GM12878 (cell line): ENCODE measurements around the gene GARIN5A. TPM values are rescaled to one million over a fixed set of nuclear protein-coding genes. Genes with fewer than 3 reads are reported as not detected.

ENCODE experiments used
- ATF2 ChIP-seq: IDR thresholded peaks from 2 replicates; pipeline ENCODE4 v1.6.1; 2012; ENCODE audit warnings: low read length, inconsistent platforms
- BACH1 ChIP-seq: fragments of 450-650 bp; IDR thresholded peaks from 2 replicates; pipeline ENCODE4 v1.6.1; 2017; ENCODE audit warnings: mild to moderate bottlenecking, borderline replicate concordance
- BRCA1 ChIP-seq: IDR thresholded peaks from 2 replicates; pipeline ENCODE4 v1.6.1; 2011; ENCODE audit warnings: low read depth, low read length, improper control_type of control experiment
- CREB1 ChIP-seq: IDR thresholded peaks from 2 replicates; pipeline ENCODE4 v1.6.1; 2012; ENCODE audit warnings: low read depth, mild to moderate bottlenecking, inconsistent platforms
- CUX1 ChIP-seq: IDR thresholded peaks from 2 replicates; pipeline ENCODE4 v1.6.1; 2012; ENCODE audit warnings: improper control_type of control experiment, low read depth, low read length; ENCODE audit not compliant: insufficient replicate concordance
- EP300 ChIP-seq, 2 experiments: fragments of 150-350 bp in 1 of 2; IDR thresholded peaks; 2 replicates each; pipeline ENCODE4 v1.6.1; 2011 to 2012; ENCODE audit warnings: low read depth in 2 of 2, low read length in 2 of 2, borderline replicate concordance in 1 of 2, improper control_type of control experiment in 1 of 2, inconsistent platforms in 1 of 2; ENCODE audit not compliant: control insufficient read depth in 1 of 2
- EZH2 ChIP-seq: IDR thresholded peaks from 2 replicates; pipeline ENCODE4 v1.6.1; 2012; ENCODE audit warnings: low read depth, mild to moderate bottlenecking, control low read depth, inconsistent platforms, low read length, borderline replicate concordance; ENCODE audit not compliant: control insufficient read depth
- HDAC6 ChIP-seq: fragments of 200-600 bp; sonication (generic); IDR thresholded peaks from one replicate; pipeline ENCODE4 v1.8.0; 2017; ENCODE audit warnings: antibody characterized with exemption; ENCODE audit not compliant: unreplicated experiment
- IKZF2 ChIP-seq, 2 experiments: fragments of 450-650 bp; IDR thresholded peaks; 2 replicates each; pipeline ENCODE4 v1.6.1; 2017; ENCODE audit warnings: mild to moderate bottlenecking in 2 of 2, moderate library complexity in 2 of 2
- MEF2B ChIP-seq: fragments of 450-650 bp; IDR thresholded peaks from 2 replicates; pipeline ENCODE4 v1.6.1; 2018; ENCODE audit warnings: mild to moderate bottlenecking, moderate library complexity; ENCODE audit not compliant: partially characterized antibody, poor library complexity, severe bottlenecking
- MTA2 ChIP-seq: fragments of 450-650 bp; IDR thresholded peaks from 2 replicates; pipeline ENCODE4 v1.6.1; 2016; ENCODE audit warnings: low read depth, mild to moderate bottlenecking, moderate library complexity
- RELB ChIP-seq: fragments of 450-650 bp; IDR thresholded peaks from 2 replicates; pipeline ENCODE4 v1.6.1; 2017; ENCODE audit warnings: low read depth, mild to moderate bottlenecking, moderate library complexity
- REST ChIP-seq: IDR thresholded peaks from 2 replicates; pipeline ENCODE4 v1.6.1; 2012; ENCODE audit warnings: mild to moderate bottlenecking, low read depth, low read length
- SREBF1 ChIP-seq: IDR thresholded peaks from 2 replicates; pipeline ENCODE4 v1.6.1; 2012; ENCODE audit warnings: mild to moderate bottlenecking, low read length
- TCF3 ChIP-seq: IDR thresholded peaks from 2 replicates; pipeline ENCODE4 v1.6.1; 2012; ENCODE audit warnings: low read depth, mild to moderate bottlenecking, low read length, borderline replicate concordance; ENCODE audit not compliant: insufficient read depth
- USF2 ChIP-seq: IDR thresholded peaks from 2 replicates; pipeline ENCODE4 v1.6.1; 2011; ENCODE audit warnings: low read depth, low read length, improper control_type of control experiment, borderline replicate concordance
- polyA plus RNA-seq, 11 experiments: library from polyadenylated mRNA; depleted of rRNA in 4 of 11; unstranded in 6 of 11; stranded (reverse) in 5 of 11; fragments of >200 nt; fragmentation: Nextera tagmentation in 4 of 11; fragmentation: Illumina TruSeq in 1 of 11; extraction: Ambion mirVana in 4 of 11; extraction: Trizol in 1 of 11; gene quantifications; 1 replicate in 1 of 11; 2 replicates in 10 of 11; pipeline versions ENCODE4 v1.2.1 to v1.2.3, GENCODE V29; 2011 to 2016; ENCODE audit warnings: inconsistent platforms in 2 of 11, missing spikeins in 2 of 11, low read depth in 1 of 11
- total RNA-seq, 4 experiments: library from RNA; depleted of rRNA in 3 of 4; stranded (reverse); fragments of >200 nt in 3 of 4; fragmentation: Illumina TruSeq in 1 of 4; extraction: Trizol in 1 of 4; gene quantifications; 2 replicates each; pipeline versions ENCODE4 v1.2.1 to v1.2.3, GENCODE V29; 2013 to 2021

The GARIN5A gene
- total and polyA plus RNA-seq, 10 of the 15 experiments (the other 5 are each of a cell fraction or from before 2014, with no cell fraction given) = 0.18 to 1.2 (median 0.24) TPM; not detected in 6

GRCh38 chr19:50460161-50460765, 16.4 kb downstream of the GARIN5A start (continued):
- TF ChIP-seq REST (no peak), BACH1 (no peak), SREBF1 (no peak), IKZF2 (IDR thresholded peaks at IDR 0.05) (peak in 1 of 2 experiments; percentile 18; a peak in 1 of 4 replicates), EZH2 (no peak), HDAC6 (no peak), EP300 (IDR thresholded peaks at IDR 0.05; ENCODE audit: borderline replicate concordance in 1 of 2, control insufficient read depth in 1 of 2, low read depth in 2 of 2, low read length in 2 of 2) (peak in 1 of 2 experiments; percentile 50; a peak in 2 of 4 replicates), RELB (no peak; the same call in 1 of the 2 replicates), ATF2 (no peak; the same call in 1 of the 2 replicates), TCF3 (peak; percentile 90), CUX1 (no peak), USF2 (peak; percentile 75), CREB1 (peak; percentile 76), BRCA1 (no peak), MTA2 (no peak), MEF2B (peak; percentile 12)
